Activated naive CD4-positive, alpha-beta T cell (primary cell): ENCODE results near the gene KLHL29.

Source experiments
- DNase-seq, 4 experiments: peaks; one replicate each; lab custom pipeline; 2025; lab: John Stamatoyannopoulos, UW

Gene KLHL29

DNA sequence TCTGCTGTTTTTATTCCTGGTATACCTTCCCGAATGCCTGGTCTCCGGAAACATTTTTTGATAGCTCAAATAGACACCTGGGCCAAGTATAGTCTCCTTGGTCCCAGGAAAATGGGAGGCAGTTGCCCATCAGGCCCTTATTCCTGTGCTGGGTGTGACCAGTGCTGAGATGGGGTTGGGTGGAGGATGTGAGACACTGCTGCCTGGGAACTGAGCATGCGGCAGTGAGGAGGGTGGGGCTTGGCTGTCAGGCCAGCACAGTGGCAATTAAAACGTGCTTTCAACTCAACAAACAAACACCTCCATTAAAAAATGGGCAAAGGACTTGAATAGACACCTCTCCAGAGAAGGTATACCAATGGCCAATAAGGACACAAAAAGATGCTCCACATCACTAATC is 12.5 kb downstream of the KLHL29 start:
- no peak for DNase-seq

DNA sequence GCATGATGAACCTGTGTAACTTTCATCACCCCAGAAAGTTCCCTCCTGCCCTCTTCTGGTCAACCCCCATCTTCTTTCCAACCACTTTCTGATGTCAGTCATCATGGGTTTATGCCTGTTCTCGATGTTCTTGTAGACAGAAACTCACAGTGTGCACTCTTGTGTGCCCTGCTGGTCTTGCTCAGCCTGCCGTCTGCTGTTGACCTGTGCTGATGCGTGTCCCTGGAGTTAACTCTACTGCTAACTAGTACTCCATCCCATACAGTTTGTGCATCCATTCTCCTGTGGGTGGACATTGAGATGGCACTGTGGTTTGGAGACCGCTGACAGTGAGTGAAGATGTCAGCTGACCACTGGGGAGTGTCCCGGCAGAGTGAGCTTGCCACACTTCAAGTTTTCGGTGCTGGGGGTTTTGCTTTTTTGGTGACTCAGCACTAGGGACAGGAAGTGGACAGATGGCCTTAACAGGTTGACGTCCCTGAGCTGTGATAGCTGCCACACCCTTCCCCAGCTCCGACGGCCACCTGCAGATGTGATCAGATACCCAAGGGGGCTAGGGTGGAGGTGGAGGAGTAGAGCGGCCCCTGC is 14.8 kb downstream of the KLHL29 start:
- DNase-seq: no peak

GRCh38 chr2:23400703-23401102 is 15.7 kb downstream of the KLHL29 start:
- no peak for DNase-seq

DNA sequence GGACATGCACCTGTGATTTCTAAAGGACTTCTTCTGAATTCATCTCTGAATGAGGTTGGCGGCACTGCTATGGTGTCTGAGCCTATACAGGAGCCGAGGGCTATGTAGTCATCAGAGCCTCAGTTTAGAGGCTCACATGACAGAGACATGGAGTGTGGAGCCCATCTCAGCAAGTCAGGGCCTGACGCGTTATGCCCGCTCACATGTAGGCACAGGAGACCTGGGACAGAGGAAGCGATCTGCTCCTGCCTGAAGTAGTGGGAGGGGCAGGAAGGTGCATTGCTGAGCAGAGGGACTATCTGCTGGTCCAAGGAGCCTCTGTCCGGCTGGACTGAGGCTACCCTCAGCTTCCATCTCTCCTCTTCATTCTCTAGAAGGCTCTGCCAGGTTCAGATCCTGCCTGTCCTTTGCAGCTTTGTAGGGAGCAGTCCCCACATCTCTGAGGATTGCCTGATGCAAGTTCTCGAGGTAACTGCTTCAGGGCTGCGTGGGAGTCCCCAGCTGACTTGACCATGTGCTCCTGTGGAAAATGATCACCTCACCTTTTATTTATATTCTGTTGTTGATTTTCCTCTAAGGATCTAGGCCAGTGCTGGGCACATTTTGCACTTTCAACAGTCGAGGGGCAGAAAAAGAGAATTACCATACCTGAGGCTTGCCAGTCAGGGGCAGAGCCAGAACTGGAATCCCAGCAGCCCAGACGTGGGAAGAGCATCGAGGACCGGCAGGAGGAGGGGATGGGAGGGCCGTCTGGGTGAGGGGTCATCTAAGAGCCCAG is 16.6 kb downstream of the KLHL29 start:
- DNase-seq: no peak

GRCh38 chr2:23402205-23402740 is 17.3 kb downstream of the KLHL29 start:
- no peak for DNase-seq

DNA sequence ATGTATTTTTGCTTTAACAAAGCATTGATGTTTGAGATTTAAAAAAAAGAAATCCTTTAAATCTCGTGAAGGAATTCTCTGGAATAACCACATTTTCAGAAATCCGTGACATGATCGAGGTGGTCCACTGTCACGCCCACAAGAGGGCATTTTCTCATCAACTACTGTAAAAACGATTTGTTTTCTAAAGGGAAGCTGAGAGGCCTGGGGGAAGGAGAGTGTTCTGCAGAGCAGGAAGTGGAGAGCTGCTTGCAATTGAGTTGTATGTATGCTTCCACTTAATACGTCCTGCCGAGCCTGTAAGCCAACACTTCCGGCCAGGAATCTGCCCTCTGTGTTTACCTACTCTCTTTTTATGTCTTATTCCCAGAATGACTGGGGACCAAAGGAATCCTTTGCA is 19.4 kb downstream of the KLHL29 start:
- DNase-seq: no peak

- no peak for DNase-seq
These were observed 24.3 kb downstream of the KLHL29 start for GRCh38 chr2:23409248-23409647.

GRCh38 chr2:23410596-23410995 is 25.6 kb downstream of the KLHL29 start:
- no peak for DNase-seq

DNA sequence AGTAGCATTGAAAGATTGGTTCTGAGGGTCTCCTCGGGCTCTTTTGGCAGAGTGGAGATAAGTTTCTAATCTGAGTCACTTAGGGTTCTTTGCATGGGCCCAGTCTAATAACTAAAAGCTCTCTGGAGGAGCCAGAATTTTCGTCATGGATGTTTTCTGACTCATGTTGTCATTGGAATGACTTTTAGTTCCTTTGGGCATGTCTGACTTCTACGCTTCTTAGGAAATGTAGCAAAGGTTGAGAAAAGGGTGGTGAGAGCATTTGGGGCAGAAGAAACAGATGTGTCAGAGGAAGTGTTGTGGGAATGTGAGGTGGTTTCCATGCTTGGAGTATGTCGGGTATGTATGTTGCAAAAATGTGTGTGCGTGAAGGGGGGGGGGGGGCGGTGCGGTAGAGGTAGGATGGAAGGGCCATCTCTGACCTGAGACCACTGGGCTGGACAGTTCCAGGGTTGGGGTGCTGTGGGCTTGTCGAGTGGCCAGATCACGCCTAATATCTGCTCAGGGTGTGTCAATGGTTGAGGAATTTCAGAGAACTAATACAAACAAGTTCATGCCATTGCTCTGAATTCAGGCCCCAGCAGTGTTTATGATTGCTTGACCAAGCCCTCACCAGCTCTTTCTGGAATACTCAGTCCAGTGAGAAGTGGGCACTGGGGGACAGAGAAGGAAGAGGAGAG is 26.9 kb downstream of the KLHL29 start:
- no peak for DNase-seq

DNA sequence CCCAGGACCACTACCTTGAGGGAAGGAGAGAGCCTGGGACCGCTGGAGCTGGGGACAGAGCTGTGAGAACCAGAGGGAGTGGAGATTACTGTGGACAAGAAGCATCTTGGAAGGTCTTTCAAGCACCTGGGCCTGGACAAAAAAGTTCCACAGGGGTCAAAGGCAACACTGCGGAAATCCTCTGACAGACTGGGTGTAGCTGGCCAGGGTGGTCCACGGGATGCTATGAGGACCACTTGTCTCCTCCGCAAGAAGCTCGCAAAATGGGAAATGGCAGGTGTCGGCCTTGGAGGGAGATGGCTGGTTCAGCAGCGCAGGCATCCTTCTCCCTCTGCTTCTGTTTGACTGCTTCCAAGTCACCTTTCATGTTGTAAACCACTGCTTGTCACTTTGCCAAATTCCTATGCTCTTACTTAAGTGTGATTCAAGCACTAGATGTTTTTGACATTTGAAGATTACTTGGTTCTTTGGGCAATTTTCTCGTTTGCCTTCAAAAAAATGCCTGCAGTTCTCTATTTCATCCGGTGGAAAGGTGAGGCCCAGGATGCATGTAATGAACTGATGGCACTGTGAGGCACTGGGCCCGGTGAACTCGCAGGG is 27.7 kb downstream of the KLHL29 start:
- no peak for DNase-seq

GRCh38 chr2:23413641-23414040 is 28.7 kb downstream of the KLHL29 start:
- DNase-seq: no peak

DNA sequence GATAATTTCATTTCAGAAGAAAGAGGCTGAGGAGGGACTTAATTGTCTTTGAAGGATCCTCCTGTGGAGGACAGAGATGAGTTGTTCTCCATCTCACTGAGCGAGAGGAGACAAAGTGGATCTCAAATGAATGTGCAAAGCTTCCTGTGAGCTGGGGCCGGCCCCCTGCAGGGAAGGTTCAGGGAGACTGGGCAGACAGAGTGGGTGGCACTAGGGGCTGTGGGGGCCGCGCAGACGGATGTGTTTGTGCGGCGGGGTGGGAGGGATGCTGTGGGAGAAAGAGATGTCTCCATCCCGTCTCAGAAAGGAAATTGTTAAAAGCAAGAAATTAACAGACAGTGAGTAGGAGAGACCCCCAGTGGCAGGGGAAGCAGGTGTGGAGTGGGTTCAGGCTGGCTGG is 29.1 kb downstream of the KLHL29 start:
- DNase-seq: no peak

DNA sequence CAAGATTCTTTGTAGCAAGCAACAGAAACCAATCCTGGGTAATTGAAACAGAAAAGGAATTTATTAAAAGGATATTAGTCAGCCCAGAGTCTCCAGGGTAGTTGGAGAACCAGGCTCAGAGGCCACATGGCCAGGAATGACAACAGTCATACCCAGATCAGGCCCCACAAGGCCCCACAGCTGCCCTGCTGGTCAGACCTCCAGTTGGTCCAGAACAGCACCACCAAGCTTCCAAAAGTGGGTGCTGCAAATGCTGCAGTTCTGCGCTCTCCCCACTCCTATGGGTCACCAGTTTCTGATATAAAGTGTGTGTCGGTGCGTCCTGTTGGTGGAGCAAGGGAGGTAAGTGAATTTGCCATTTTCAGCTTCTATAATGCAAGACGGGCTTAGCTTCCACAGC is 29.9 kb downstream of the KLHL29 start:
- DNase-seq: no peak

GRCh38 chr2:23417310-23417709 is 32.3 kb downstream of the KLHL29 start:
- DNase-seq: no peak

GRCh38 chr2:23418056-23418455 is 33.1 kb downstream of the KLHL29 start:
- no peak for DNase-seq

- no peak for DNase-seq
These were observed 33.5 kb downstream of the KLHL29 start for GRCh38 chr2:23418461-23418911.

DNA sequence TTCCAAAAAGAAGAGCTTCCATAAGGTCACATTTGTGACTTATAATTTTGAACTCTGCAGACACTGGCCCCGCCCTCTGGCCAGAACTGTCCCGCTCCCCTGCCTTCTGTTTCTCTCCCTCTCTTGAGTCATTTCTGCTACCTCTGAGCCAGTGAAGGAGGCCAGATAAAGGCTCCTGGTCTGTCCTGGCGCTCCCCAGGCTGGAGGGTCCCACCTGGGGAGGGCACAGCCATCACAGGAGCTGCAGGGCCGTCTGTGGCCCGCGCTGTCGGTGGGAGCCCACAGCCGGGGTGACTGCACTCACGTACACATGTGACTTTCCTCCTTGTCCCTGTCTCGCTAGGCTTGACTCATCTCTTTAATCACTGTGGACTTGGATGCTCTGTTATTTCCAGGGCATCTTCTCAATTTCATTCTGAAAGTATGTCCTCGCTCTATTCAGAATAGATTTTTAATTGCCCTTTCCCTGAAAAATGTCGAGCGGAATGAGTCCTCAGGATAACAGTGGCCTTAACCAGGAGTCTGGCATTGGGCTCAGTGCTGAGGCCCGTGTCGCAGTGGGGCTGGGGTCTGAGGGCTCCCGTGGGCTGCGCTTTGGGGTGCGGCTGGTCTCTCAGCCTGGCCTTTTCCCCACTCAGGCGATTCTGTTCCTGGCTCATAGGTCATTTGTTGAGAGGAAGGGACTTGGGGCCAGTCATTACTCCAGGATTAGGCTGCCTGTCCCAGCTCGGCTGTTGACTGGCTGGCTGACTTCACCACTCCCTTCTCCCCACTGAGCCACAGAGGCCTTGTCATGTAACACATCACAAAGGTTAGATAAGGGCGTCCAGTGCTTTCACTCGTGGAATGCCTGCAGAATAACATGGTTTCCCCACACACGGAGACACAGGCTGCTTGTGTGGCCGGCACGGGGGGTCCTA is 34.5 kb downstream of the KLHL29 start:
- DNase-seq: no peak

DNA sequence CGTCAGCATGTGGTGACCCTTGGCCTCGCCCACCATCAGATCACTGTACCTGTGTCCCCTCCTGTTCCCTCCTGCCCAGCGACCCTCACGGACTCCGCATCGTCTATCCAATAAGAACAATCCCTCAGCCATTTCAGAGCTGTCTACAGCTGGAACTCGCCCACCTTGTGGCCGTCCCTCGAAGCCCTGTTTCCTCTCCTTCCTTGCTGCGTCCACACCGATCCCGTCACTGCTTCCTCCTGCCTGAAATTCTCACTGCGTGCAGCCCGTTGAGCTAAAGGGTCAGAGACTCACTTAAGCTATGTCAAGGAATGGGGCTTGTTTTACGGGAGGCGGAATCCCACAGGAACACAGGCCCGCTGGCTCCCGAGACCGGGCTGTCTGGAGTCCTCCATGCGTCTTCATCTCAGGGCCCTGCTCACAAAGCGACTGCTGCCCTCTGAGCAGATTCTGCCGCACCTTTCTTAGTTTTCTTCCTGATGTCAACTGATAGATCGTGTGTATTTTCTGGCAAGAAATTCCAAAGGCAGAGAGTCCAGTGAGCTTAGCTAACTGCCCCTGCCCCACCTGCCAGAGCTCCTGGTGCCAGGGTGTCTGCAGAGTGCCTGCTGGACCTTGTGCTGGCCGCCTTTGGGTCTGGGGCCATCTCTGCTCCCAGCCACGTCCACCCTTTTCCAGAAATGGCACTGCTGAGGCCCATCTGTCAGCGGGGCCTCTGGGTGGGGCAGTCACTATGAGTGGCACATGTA is 35.3 kb downstream of the KLHL29 start:
- DNase-seq: no peak

DNA sequence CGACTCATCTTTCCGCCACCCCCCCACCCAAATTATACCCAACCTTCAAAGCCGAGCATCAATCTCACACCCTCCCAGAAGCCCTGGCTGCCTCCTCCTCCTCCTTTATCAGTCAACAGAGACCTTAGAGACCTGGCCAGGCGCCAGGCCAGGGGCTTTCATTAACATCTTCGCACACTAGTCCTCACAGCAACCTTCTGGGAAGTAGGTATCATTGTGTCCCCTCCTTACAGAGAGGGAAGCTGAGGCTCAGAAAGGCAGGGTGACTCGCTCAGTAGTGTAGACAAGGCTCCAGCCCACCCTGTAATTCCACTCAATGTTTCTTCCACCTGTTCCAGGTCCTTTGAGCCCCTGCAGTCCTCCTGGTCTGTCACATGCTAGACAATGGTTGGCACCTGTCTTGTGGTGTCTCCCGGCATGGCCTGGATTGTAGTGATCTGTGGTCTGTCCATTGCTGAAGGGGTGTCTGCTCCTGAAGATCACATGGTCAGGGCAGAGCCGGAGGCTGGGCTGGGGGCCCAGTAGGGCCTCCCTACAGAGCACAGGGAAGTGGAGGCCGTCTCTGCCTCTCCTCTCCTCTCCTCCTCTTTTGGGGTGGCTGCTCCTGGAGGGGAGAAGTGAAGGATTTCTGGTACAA is 36.0 kb downstream of the KLHL29 start:
- no peak for DNase-seq
